K562 (cell line): Measurements from ENCODE around the gene CORO1A. TPM values are rescaled to one million over a fixed set of nuclear protein-coding genes. Genes with fewer than 3 reads are reported as not detected.

Source experiments
- ATAC-seq: fragments of 200-7000 bp; cut with Tn5 transposase; 3 replicates; pipeline ENCODE4 v1.9.1; 2020; ENCODE audit warnings: moderate library complexity
- BruUV-seq: library from RNA; stranded (reverse); fragments of 400-500 nt; replicated peaks from 2 replicates; lab custom pipeline; 2021; lab: Mats Ljungman, UMichigan
- CTCF ChIA-PET: fragments of 300-600 bp; formaldehyde crosslinking; extraction: SDS; loops from one replicate; lab custom pipeline; 2021; ENCODE audit warnings: low intra/inter-chr PET ratio; lab: Yijun Ruan, JAX
- POLR2A ChIA-PET: fragments of 300-600, 350-650 bp; sonication (Branson Sonifier 250); formaldehyde crosslinking; extraction: SDS; loops from one replicate; lab custom pipeline; 2021; ENCODE audit warnings: antibody characterized with exemption, inconsistent platforms; lab: Yijun Ruan, JAX
- DNase-seq, 4 experiments: peaks; one replicate each; pipeline versions ENCODE4 v3.0.0 to v3.0.0-alpha.2; 2011 to 2018; ENCODE audit warnings: low spot score in 3 of 4, mixed read lengths in 3 of 4; ENCODE audit errors: extremely low read depth in 1 of 4
- FAIRE-seq: peaks from 2 replicates; lab custom pipeline; 2011; peaks lifted over from hg19 to GRCh38; lab: Jason Lieb, UNC
- H2AFZ ChIP-seq: 2 replicates; pipeline ENCODE4 v1.6.0; 2011; ENCODE audit warnings: low read depth, low read length, control low read depth, inconsistent platforms
- H3K27ac ChIP-seq: fragments of 200-600 bp; 3 replicates; pipeline ENCODE4 v1.8.0; 2011; ENCODE audit warnings: low read depth, mild to moderate bottlenecking, control low read depth, inconsistent platforms, low read length, moderate library complexity, mixed read lengths; ENCODE audit errors: extremely low read depth
- H3K27me3 ChIP-seq, 2 experiments: fragments of 300-600 bp in 1 of 2; 2 replicates in 1 of 2; 3 replicates in 1 of 2; pipeline versions ENCODE4 v1.6.0 to v1.8.0; 2011; ENCODE audit warnings: inconsistent platforms in 2 of 2, low read length in 2 of 2, mild to moderate bottlenecking in 1 of 2, mixed read lengths in 1 of 2, moderate library complexity in 1 of 2; ENCODE audit not compliant: control insufficient read depth in 2 of 2, insufficient read depth in 2 of 2
- H3K36me3 ChIP-seq: fragments of 300-600 bp; 3 replicates; pipeline ENCODE4 v1.8.0; 2011; ENCODE audit warnings: mild to moderate bottlenecking, low read length, inconsistent platforms; ENCODE audit not compliant: control insufficient read depth, insufficient read depth
- H3K4me1 ChIP-seq, 2 experiments: fragments of 200-600 bp in 1 of 2; replicated peaks in 1 of 2; 2 replicates in 1 of 2; 3 replicates in 1 of 2; pipeline versions ENCODE4 v1.5.1 to v1.8.0; 2011; ENCODE audit warnings: inconsistent platforms in 2 of 2, low read length in 2 of 2, mild to moderate bottlenecking in 1 of 2, mixed read lengths in 1 of 2, moderate library complexity in 1 of 2; ENCODE audit not compliant: control insufficient read depth in 2 of 2, insufficient read depth in 2 of 2
- H3K4me2 ChIP-seq: 2 replicates; pipeline ENCODE4 v1.6.1; 2011; ENCODE audit warnings: low read length, control low read depth, inconsistent platforms, mixed read lengths; ENCODE audit not compliant: insufficient read depth
- H3K4me3 ChIP-seq: fragments of 200-600 bp; sonication (generic), shearing (Covaris generic); 2 replicates; pipeline ENCODE4 v1.5.1; 2016; ENCODE audit warnings: control low read depth, inconsistent platforms
- H3K79me2 ChIP-seq: fragments of 200-600 bp; 3 replicates; pipeline ENCODE4 v1.8.0; 2011; ENCODE audit warnings: low read length, inconsistent platforms; ENCODE audit not compliant: control insufficient read depth, insufficient read depth
- H3K9ac ChIP-seq, 2 experiments: 2 replicates each; pipeline versions ENCODE4 v1.6.0 to v1.6.1; 2011; ENCODE audit warnings: low read depth in 2 of 2, low read length in 2 of 2, control low read depth in 1 of 2, inconsistent platforms in 1 of 2, mild to moderate bottlenecking in 1 of 2, mixed read lengths in 1 of 2; ENCODE audit not compliant: insufficient read depth in 1 of 2
- H3K9me1 ChIP-seq: one replicate; pipeline ENCODE4 v1.6.0; 2011; ENCODE audit warnings: inconsistent platforms, mild to moderate bottlenecking, low read length, moderate library complexity; ENCODE audit not compliant: control insufficient read depth, insufficient read depth
- H3K9me3 ChIP-seq: replicated peaks from 2 replicates; pipeline ENCODE4 v1.5.1; 2011; ENCODE audit warnings: low read depth, low read length, inconsistent platforms; ENCODE audit not compliant: control insufficient read depth, insufficient read depth
- H4K20me1 ChIP-seq: replicated peaks from 2 replicates; pipeline ENCODE4 v1.6.1; 2011; ENCODE audit warnings: low read length, inconsistent platforms, mixed read lengths; ENCODE audit not compliant: control insufficient read depth, insufficient read depth
- FOXK1 ChIP-seq: sonication (generic); formaldehyde crosslinking; IDR thresholded peaks from 2 replicates; pipeline ENCODE4 v1.8.0; 2022; ENCODE audit warnings: missing genetic modification reagents, mild to moderate bottlenecking, borderline replicate concordance
- NCOA2 ChIP-seq, 2 experiments: fragments of 450-650 bp; IDR thresholded peaks; 2 replicates each; pipeline ENCODE4 v1.6.1; 2018; ENCODE audit warnings: mild to moderate bottlenecking in 2 of 2, moderate library complexity in 1 of 2; ENCODE audit not compliant: partially characterized antibody in 2 of 2
- SETDB1 ChIP-seq: IDR thresholded peaks from one replicate; pipeline ENCODE4 v1.6.1; 2012; ENCODE audit warnings: low read length, control low read depth, inconsistent platforms
- WGBS: fragments of 100-300 bp; shearing (Covaris generic); methylation state at CpG from one replicate; pipeline ENCODE4 v1.1.6; 2016; ENCODE audit warnings: low coverage, mixed read lengths; ENCODE audit not compliant: insufficient coverage; ENCODE audit errors: missing lambda C conversion rate; 5-methylcytosine and 5-hydroxymethylcytosine counted together
- in situ Hi-C: fragments of 300-500 bp; cut with MboI; formaldehyde crosslinking; loops from 4 replicates; pipeline ENCODE4 v1.15.0; 2018; ENCODE audit warnings: inconsistent platforms, mixed read lengths
- intact Hi-C: fragments of 100-400 bp; cut with micrococcal nuclease; formaldehyde crosslinking; loops from 2 replicates; pipeline ENCODE4 v1.14.2; 2022
- polyA plus RNA-seq, 8 experiments: library from polyadenylated mRNA; depleted of rRNA in 4 of 8; stranded (reverse) in 5 of 8; unstranded in 3 of 8; fragments of >200 nt; fragmentation: Nextera tagmentation in 2 of 8; fragmentation: Illumina TruSeq in 1 of 8; extraction: Ambion mirVana in 2 of 8; extraction: Trizol in 1 of 8; gene quantifications; 2 replicates each; pipeline versions ENCODE4 v1.2.1 to v1.2.3, GENCODE V29; 2011 to 2014; ENCODE audit warnings: inconsistent platforms in 1 of 8, missing spikeins in 1 of 8
- total RNA-seq, 7 experiments: library from RNA; depleted of rRNA in 6 of 7; stranded (reverse); fragments of >200 nt in 6 of 7; fragmentation: Illumina TruSeq in 2 of 7; extraction: Trizol in 2 of 7; gene quantifications; 2 replicates each; pipeline versions ENCODE4 v1.2.1 to v1.2.3, GENCODE V29; 2011 to 2021; ENCODE audit warnings: low replicate concordance in 1 of 7
- TF ChIP-seq, protein P1 (sequence below): fragments of 450-650 bp; conservative IDR thresholded peaks from 2 replicates; pipeline ENCODE4 v1.6.1; 2016; ENCODE audit warnings: missing genetic modification characterization, low read depth, mild to moderate bottlenecking, control low read depth, missing compliant biosample characterization

Gene CORO1A
- total and polyA plus RNA-seq, 9 of the 15 experiments (the other 6 are each of a cell fraction or from before 2014, with no cell fraction given): 0.22 to 23.8 (median 7.6) TPM

- Histone ChIP-seq H3K9ac (no peak overlapping the region), H3K4me1 (peaks cover under 1 to 5% of the 10 kb centered on the region in 2 experiments; a peak in 4 of 5 replicates), H3K27me3 (no peaks in the 10 kb centered on the region), H3K4me3 (no peak overlapping the region), H3K4me2 (no peak overlapping the region), H3K9me3 (peaks cover 8% of the 10 kb centered on the region; the same call in 1 of the 2 replicates), H3K36me3 (no peaks in the 10 kb centered on the region), H3K27ac (no peak overlapping the region), H4K20me1 (no peaks in the 10 kb centered on the region), H3K9me1 (no peaks in the 10 kb centered on the region), H2AFZ (no peak overlapping the region), H3K79me2 (no peaks in the 10 kb centered on the region)
- TF ChIP-seq FOXK1 (CRISPR knock-in tag) (no peak), SETDB1 (no peak), NCOA2 (IDR thresholded peaks at IDR 0.05; ENCODE audit: partially characterized antibody in 2 of 2) (peak in 1 of 2 experiments; percentile 98)
- BruUV-seq: no TSS peak
- DNase-seq (no peak), FAIRE-seq (no peak), ATAC-seq (no peak)
- in situ Hi-C loops (loop anchor here (25.0 kb wide), 1 partner anchor 683 kb away; the partner anchor contains the start of genes BOLA2, SLX1B and SULT1A4), intact Hi-C loops (no loop called here)
- WGBS: 0% methylated on average over 1 of the region's 1 CpG
- ChIA-PET CTCF (interaction anchor here (0.6 kb wide), 1 partner anchor 273 kb away, joined by 4 read pairs; no protein-coding TSS in a partner anchor), POLR2A (interaction anchor here (1.1 kb wide), 1 partner anchor 8 kb away, joined by 5 read pairs; no protein-coding TSS in a partner anchor)
Observed at GRCh38 chr16:30144917-30145316, 38.5 kb upstream of the CORO1A start.

GRCh38 chr16:30145657-30146056, 37.7 kb upstream of the CORO1A start:
- H3K36me3 ChIP-seq: no peaks in the 10 kb centered on the region
- FAIRE-seq (no peak), DNase-seq (no peak), ATAC-seq (no peak)
- no peak overlapping the region for H3K4me3 ChIP-seq
- no peaks in the 10 kb centered on the region for H3K9me1 ChIP-seq
- no peaks in the 10 kb centered on the region for H4K20me1 ChIP-seq
- H3K4me1 ChIP-seq: no peaks in the 10 kb centered on the region; a peak in 1 of 5 replicates
- no TSS peak for BruUV-seq
- TF ChIP-seq, protein P1, sequence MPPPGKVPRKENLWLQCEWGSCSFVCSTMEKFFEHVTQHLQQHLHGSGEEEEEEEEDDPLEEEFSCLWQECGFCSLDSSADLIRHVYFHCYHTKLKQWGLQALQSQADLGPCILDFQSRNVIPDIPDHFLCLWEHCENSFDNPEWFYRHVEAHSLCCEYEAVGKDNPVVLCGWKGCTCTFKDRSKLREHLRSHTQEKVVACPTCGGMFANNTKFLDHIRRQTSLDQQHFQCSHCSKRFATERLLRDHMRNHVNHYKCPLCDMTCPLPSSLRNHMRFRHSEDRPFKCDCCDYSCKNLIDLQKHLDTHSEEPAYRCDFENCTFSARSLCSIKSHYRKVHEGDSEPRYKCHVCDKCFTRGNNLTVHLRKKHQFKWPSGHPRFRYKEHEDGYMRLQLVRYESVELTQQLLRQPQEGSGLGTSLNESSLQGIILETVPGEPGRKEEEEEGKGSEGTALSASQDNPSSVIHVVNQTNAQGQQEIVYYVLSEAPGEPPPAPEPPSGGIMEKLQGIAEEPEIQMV: no peak
- no peak overlapping the region for H2AFZ ChIP-seq
- no peaks in the 10 kb centered on the region for H3K79me2 ChIP-seq
- H3K4me2 ChIP-seq: no peak overlapping the region
- 0% methylated on average over 1 of the region's 1 CpG for WGBS
- CTCF ChIA-PET: no interaction called here
- in situ Hi-C loops (loop anchor here (25.0 kb wide), 1 partner anchor 683 kb away; the partner anchor contains the start of genes BOLA2, SLX1B and SULT1A4), intact Hi-C loops (no loop called here)
- peaks cover 8% of the 10 kb centered on the region; the same call in 1 of the 2 replicates for H3K9me3 ChIP-seq
- H3K9ac ChIP-seq: no peak overlapping the region
- H3K27ac ChIP-seq: no peak overlapping the region
- no peaks in the 10 kb centered on the region for H3K27me3 ChIP-seq
- POLR2A ChIA-PET: interaction anchor here (1.1 kb wide), 1 partner anchor 8 kb away, joined by 5 read pairs; no protein-coding TSS in a partner anchor
